ENCODE results near the gene PRKCZ. TPM values are rescaled to one million over a fixed set of nuclear protein-coding genes. Genes with fewer than 3 reads are reported as not detected.
A peak's percentile ranks its signal among the peaks of the same experiment; 100 is the strongest.

The PRKCZ gene
- total RNA-seq, 2 experiments from 2014 or later: 17.8 to 19.0 TPM

GRCh38 chr1:2194319-2194897 is 144.2 kb downstream of the PRKCZ start, which contains the start of gene FAAP20:
Gene FAAP20, minus strand, starts transcription at chr1:2194772. Its CDS starts 23 bp downstream, at chr1:2194749.
- peak; percentile 56 for ATAC-seq (ENCODE audit: poor library complexity)
- peak within 1 kb of the TSS; percentile 83 to 86 for H3K27ac ChIP-seq (ENCODE audit: low read depth in 1 of 2, low read length in 2 of 2)
- peaks cover 0 to 5% of the 10 kb centered on the region in 2 experiments for H3K9me3 ChIP-seq (ENCODE audit: control insufficient read depth in 1 of 2, insufficient read depth in 1 of 2, low read length in 2 of 2)
- H3K27ac Mint-ChIP-seq: peak within 1 kb of the TSS; percentile 86
- H3K36me3 ChIP-seq (ENCODE audit: insufficient read depth, low read length): peaks cover 2% of the 10 kb centered on the region
- H3K9me3 Mint-ChIP-seq: no peaks in the 10 kb centered on the region
- peaks cover 64% of the 10 kb centered on the region for H3K4me1 ChIP-seq (ENCODE audit: insufficient read depth, low read length)
- no peaks in the 10 kb centered on the region for H3K36me3 Mint-ChIP-seq (ENCODE audit: low read depth)
- intact Hi-C loops (cut with DNase I, micrococcal nuclease): loop anchor here (2.0 to 10.0 kb wide), 4 partner anchors 60 to 650 kb away; partner anchors contain the start of genes MORN1 (in 1 of the 2) and RER1 (in 1 of the 2)
- ChIA-PET POLR2A (interaction anchor here (0.6 to 2.1 kb wide), 22 partner anchors 9 to 390 kb away, joined by 3 to 36 read pairs (median 6); partner anchors contain the start of genes MORN1, RER1, SKI and TNFRSF14), CTCF (interaction anchor here (0.6 to 3.2 kb wide), 28 partner anchors 10 to 1342 kb away, joined by 3 to 47 read pairs (median 5); partner anchors contain the start of genes MORN1, RER1 and SKI)
- no peaks in the 10 kb centered on the region for H3K27me3 Mint-ChIP-seq
- peak within 1 kb of the TSS; percentile 57 for H3K4me3 ChIP-seq (ENCODE audit: low read length)
- no peak for TF ChIP-seq CTCF (IDR thresholded peaks at IDR 0.05)
- H3K4me1 Mint-ChIP-seq (ENCODE audit: low read depth): peaks cover 8% of the 10 kb centered on the region
- peak within 1 kb of the TSS; percentile 88 for H3K4me3 Mint-ChIP-seq
- H3K27me3 ChIP-seq (ENCODE audit: control insufficient read depth in 1 of 2, insufficient read depth in 2 of 2, low read length in 2 of 2): no peaks in the 10 kb centered on the region
- DNase-seq: peak in 11 of 14 experiments; percentile 16 to 89 (median 76)

- Histone ChIP-seq H3K9me3 (ENCODE audit: control insufficient read depth in 1 of 2, insufficient read depth in 1 of 2, low read length in 2 of 2) (no peaks in the 10 kb centered on the region), H3K36me3 (ENCODE audit: insufficient read depth, low read length) (no peaks in the 10 kb centered on the region), H3K4me1 (ENCODE audit: insufficient read depth, low read length) (peaks cover 66% of the 10 kb centered on the region), H3K27ac (ENCODE audit: low read depth in 1 of 2, low read length in 2 of 2) (peak overlapping the region; percentile 83 to 86), H3K27me3 (ENCODE audit: control insufficient read depth in 1 of 2, insufficient read depth in 2 of 2, low read length in 2 of 2) (no peaks in the 10 kb centered on the region), H3K4me3 (ENCODE audit: low read length) (peak overlapping the region; percentile 57)
- H3K27me3 Mint-ChIP-seq: no peaks in the 10 kb centered on the region
- intact Hi-C loops (cut with DNase I, micrococcal nuclease): loop anchor here (1.0 to 10.0 kb wide), 11 partner anchors 37 to 650 kb away; partner anchors contain the start of genes MORN1 (in 1 of the 2), PEX10 (in 1 of the 2), PRXL2B (in 1 of the 2) and RER1 (in 1 of the 2)
- H3K4me3 Mint-ChIP-seq: peak overlapping the region; percentile 88
- ChIA-PET CTCF (interaction anchor here (0.7 to 3.2 kb wide), 27 partner anchors 9 to 592 kb away, joined by 3 to 47 read pairs (median 5); partner anchors contain the start of genes MORN1, RER1 and SKI), POLR2A (interaction anchor here (0.7 to 2.1 kb wide), 21 partner anchors 9 to 389 kb away, joined by 3 to 36 read pairs (median 6); partner anchors contain the start of genes MORN1, RER1, SKI and TNFRSF14)
- DNase-seq (peak; percentile 77 to 93 (median 86)), ATAC-seq (ENCODE audit: poor library complexity) (peak; percentile 71)
- H3K4me1 Mint-ChIP-seq (ENCODE audit: low read depth): peaks cover 13% of the 10 kb centered on the region
- H3K27ac Mint-ChIP-seq: peak overlapping the region; percentile 86
- no peaks in the 10 kb centered on the region for H3K9me3 Mint-ChIP-seq
- TF ChIP-seq CTCF (IDR thresholded peaks at IDR 0.05): peak; percentile 94
- H3K36me3 Mint-ChIP-seq (ENCODE audit: low read depth): no peaks in the 10 kb centered on the region
These were observed 144.9 kb downstream of the PRKCZ start for GRCh38 chr1:2194898-2195673.

- no peak for TF ChIP-seq CTCF (IDR thresholded peaks at IDR 0.05)
- H3K27me3 ChIP-seq (ENCODE audit: control insufficient read depth in 1 of 2, insufficient read depth in 2 of 2, low read length in 2 of 2): no peaks in the 10 kb centered on the region
- peak overlapping the region; percentile 83 to 86 for H3K27ac ChIP-seq (ENCODE audit: low read depth in 1 of 2, low read length in 2 of 2)
- H3K36me3 ChIP-seq (ENCODE audit: insufficient read depth, low read length): no peaks in the 10 kb centered on the region
- Mint-ChIP-seq H3K4me3 (no peak overlapping the region), H3K27me3 (no peaks in the 10 kb centered on the region), H3K27ac (peak overlapping the region; percentile 86), H3K36me3 (ENCODE audit: low read depth) (no peaks in the 10 kb centered on the region), H3K4me1 (ENCODE audit: low read depth) (peaks cover 13% of the 10 kb centered on the region), H3K9me3 (no peaks in the 10 kb centered on the region)
- ChIA-PET POLR2A (interaction anchor here (1.1 to 2.1 kb wide), 11 partner anchors 32 to 352 kb away, joined by 3 to 36 read pairs (median 10); partner anchors contain the start of genes MORN1, RER1 and SKI), CTCF (interaction anchor here (1.3 to 3.2 kb wide), 12 partner anchors 9 to 591 kb away, joined by 3 to 47 read pairs (median 6); partner anchors contain the start of genes MORN1 and RER1)
- intact Hi-C loops (cut with DNase I, micrococcal nuclease): loop anchor here (1.0 to 10.0 kb wide), 11 partner anchors 37 to 649 kb away; partner anchors contain the start of genes MORN1 (in 1 of the 2), PEX10 (in 1 of the 2), PRXL2B (in 1 of the 2) and RER1 (in 1 of the 2)
- H3K4me1 ChIP-seq (ENCODE audit: insufficient read depth, low read length): peaks cover 66% of the 10 kb centered on the region
- H3K4me3 ChIP-seq (ENCODE audit: low read length): no peak overlapping the region
- no peak for DNase-seq
- no peaks in the 10 kb centered on the region for H3K9me3 ChIP-seq (ENCODE audit: control insufficient read depth in 1 of 2, insufficient read depth in 1 of 2, low read length in 2 of 2)
- ATAC-seq (ENCODE audit: poor library complexity): no peak
These were observed 145.6 kb downstream of the PRKCZ start for GRCh38 chr1:2195785-2196184.
